Measurements from ENCODE around the gene BPGM.

BPGM gene

DNA sequence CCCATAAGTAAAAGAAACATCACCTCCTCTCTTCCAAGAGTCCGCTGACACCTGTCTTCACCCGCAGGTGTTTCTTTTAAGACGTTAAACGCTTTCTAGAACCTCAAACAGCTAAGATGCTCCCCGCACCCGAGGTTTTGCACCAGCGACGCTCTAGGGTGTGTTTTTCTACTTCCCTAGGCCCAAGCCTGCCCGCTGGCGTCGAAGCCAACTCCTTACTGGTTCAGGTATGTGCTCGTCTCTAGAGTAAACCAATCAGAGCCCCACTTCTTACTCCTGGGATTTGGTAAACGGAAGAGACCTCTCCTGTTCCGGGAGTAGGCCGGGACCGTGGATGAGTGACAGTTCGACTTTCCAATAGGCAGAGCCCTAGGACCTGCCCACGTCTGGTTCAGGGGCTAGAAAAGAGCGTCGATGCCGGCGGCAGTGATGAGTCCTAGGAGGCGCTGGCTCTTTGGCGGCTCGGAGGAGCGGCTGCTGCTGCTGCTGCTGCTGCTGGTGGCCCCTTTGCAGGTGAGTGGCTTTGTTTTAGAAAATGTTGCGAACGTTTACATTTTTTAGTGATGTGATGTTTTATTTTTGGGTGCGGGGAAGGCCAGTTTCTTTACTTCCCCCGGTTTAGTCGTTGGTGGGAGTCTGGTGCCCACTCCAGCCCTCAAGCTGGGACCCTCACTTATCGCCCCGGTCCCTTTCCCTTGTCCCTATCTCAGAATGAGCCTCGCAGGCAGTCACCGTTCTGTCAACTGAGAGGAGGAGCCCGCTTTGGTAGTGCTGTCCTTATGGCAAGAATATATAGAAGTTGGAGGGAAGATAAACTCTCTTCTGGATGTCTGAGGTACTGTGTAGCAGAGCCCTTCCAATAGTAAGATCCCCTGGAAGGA is at the start of gene BPGM:
Gene BPGM (plus strand): TSS at position 429 of the 881 bp plus-strand sequence. CDS start 14,655 bp downstream, outside the sequence.
- TF ChIP-seq CTCF (IDR thresholded peaks at IDR 0.05; ENCODE audit: control insufficient read depth, extremely low read depth, insufficient read depth), result peak; percentile 47
- H3K4me3 ChIP-seq (ENCODE audit: low read depth, low read length), result peak within 1 kb of the TSS; percentile 85
- peak; percentile 100 for DNase-seq (ENCODE audit: low read depth)

DNA sequence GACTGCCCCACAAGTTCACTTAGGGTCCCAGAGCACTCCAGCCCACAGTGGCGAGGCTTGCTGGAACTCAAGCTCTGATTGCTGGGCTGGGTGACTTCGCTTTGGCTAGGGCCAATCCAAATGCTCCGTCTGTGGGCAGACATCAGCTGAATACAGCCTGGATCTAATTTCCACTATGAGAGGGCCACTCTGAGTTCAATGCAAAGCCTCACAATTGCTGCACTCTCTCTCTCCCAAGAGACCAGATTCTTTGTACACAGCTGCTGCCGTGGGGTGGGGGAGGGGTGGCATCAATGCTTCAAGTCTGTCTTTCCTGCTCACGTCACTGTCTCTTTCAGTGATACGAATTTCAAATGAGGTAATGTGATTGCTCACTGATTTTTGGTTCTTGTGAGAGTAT is 47.3 kb upstream of the BPGM start:
- no peak overlapping the region for H3K4me3 ChIP-seq (ENCODE audit: low read depth, low read length)
- no peak for DNase-seq (ENCODE audit: low read depth)
- no peak for TF ChIP-seq CTCF (IDR thresholded peaks at IDR 0.05; ENCODE audit: control insufficient read depth, extremely low read depth, insufficient read depth)

GRCh38 chr7:134601459-134601858 is 45.2 kb upstream of the BPGM start:
- DNase-seq (ENCODE audit: low read depth), result no peak
- no peak for TF ChIP-seq CTCF (IDR thresholded peaks at IDR 0.05; ENCODE audit: control insufficient read depth, extremely low read depth, insufficient read depth)
- H3K4me3 ChIP-seq (ENCODE audit: low read depth, low read length), result no peak overlapping the region

DNA sequence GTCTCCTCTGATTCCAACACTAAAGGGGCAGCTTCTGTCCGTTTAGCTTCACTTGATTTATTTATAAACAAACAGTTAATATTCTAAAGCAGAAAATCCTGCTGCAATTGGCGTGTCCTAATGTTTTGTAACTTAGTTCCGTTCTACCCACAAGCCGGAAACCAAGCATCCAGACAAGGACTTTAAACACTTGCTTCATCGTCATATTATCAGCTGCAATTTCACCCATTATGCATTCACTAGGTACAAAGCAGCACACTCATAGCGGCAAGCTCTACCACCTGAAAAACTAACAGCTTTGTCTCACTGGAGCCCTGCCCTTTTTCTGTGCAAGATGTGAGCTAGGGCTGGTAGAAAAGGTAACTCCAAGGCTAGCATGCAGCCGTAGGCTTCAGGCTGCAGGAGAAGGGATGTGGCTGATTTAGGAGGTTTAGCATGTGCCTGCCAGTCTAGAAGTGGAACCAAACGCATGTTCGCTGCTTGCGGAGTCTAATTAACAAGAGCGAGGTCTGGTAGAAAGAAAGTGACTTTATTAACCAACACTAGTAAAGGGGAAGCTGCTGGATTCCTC is 43.7 kb upstream of the BPGM start:
- no peak overlapping the region for H3K4me3 ChIP-seq (ENCODE audit: low read depth, low read length)
- no peak for TF ChIP-seq CTCF (IDR thresholded peaks at IDR 0.05; ENCODE audit: control insufficient read depth, extremely low read depth, insufficient read depth)
- no peak for DNase-seq (ENCODE audit: low read depth)

DNA sequence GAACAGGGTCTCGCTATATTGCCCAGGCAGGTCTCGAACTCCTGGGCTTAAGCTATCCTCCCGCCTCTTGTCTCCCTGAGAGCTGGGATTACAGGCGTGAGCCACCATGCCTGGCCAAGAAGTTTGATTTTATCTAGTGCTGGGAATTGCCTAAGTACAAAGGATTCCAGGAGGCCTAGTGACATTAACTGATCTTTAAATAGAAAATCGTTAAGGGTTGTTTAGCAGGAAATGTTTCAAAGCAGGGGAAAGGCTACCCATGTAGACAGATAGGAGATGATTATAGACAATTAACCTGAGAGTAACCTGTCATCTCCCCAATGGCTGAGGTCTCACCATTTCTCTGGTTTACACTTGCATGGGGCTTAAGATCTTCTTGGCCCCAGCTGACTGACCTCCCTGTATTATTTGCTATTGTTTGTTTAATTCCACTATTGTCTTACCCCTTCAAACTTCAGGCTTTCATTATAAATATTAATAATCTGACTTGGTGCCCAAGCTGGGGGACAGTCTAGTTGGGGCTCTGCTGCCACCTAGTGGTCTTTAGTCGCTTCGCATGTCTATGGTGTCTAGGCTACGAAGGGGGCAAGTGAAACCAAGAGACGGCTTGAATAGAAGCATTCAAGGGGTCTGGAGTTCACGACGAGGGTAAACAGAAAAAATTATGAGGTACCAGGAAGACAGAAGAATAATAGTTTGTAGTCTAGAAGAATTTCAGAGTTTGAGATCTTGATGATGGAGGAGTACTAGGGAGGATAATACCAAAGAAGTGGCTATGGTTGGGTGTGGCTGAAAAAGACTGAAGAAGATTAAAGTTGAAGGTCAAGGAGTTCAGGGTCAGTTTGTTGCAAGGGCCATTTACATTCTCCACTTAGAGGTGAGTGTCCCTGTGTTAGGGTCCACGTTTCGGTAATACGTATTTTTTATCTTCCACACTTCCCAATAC is 40.4 kb upstream of the BPGM start:
- no peak overlapping the region for H3K4me3 ChIP-seq (ENCODE audit: low read depth, low read length)
- peak; percentile 90 for TF ChIP-seq CTCF (IDR thresholded peaks at IDR 0.05; ENCODE audit: control insufficient read depth, extremely low read depth, insufficient read depth)
- no peak for DNase-seq (ENCODE audit: low read depth)

GRCh38 chr7:134611611-134612151 is 35.0 kb upstream of the BPGM start:
- DNase-seq (ENCODE audit: low read depth), result no peak
- H3K4me3 ChIP-seq (ENCODE audit: low read depth, low read length), result no peak overlapping the region
- TF ChIP-seq CTCF (IDR thresholded peaks at IDR 0.05; ENCODE audit: control insufficient read depth, extremely low read depth, insufficient read depth), result no peak
